BJ (cell line): Measurements from ENCODE around the gene GPX4. TPM values are rescaled to one million over a fixed set of nuclear protein-coding genes. Genes with fewer than 3 reads are reported as not detected.

Experiments used
- CTCF ChIA-PET: fragments of 350-600 bp; formaldehyde crosslinking; extraction: SDS; loops from one replicate; lab custom pipeline; 2021; ENCODE audit warnings: antibody characterized with exemption, inconsistent platforms; lab: Yijun Ruan, JAX
- POLR2A ChIA-PET: fragments of 300-600 bp; sonication (Branson Sonifier 250); formaldehyde crosslinking; extraction: SDS; loops from one replicate; lab custom pipeline; 2021; ENCODE audit warnings: antibody characterized with exemption; lab: Charles Lee
- DNase-seq: peaks from one replicate; pipeline ENCODE4 v3.0.0-alpha.2; 2011; ENCODE audit warnings: low read depth
- H3K27me3 ChIP-seq: 2 replicates; pipeline ENCODE4 v1.6.0; 2011; ENCODE audit warnings: low read length; ENCODE audit not compliant: control insufficient read depth, insufficient read depth
- H3K36me3 ChIP-seq: 2 replicates; pipeline ENCODE4 v1.5.1; 2011; ENCODE audit warnings: low read length; ENCODE audit not compliant: control insufficient read depth, insufficient read depth
- H3K4me3 ChIP-seq: 2 replicates; pipeline ENCODE4 v1.5.1; 2011; ENCODE audit warnings: low read depth, mild to moderate bottlenecking, control low read depth, low read length
- CTCF ChIP-seq: IDR thresholded peaks from 2 replicates; pipeline ENCODE4 v1.5.1; 2011; ENCODE audit warnings: low read depth, mild to moderate bottlenecking, control low read depth, inconsistent platforms, low read length, moderate library complexity; ENCODE audit not compliant: insufficient read depth
- polyA plus RNA-seq: library from polyadenylated mRNA; depleted of rRNA; stranded (reverse); fragments of >200 nt; gene quantifications from 2 replicates; pipeline ENCODE4 v1.2.3, GENCODE V29; 2011

The GPX4 gene
- polyA plus RNA-seq, 1 experiment, result 626 TPM

- Histone ChIP-seq H3K36me3 (peaks cover 22% of the 10 kb centered on the region), H3K27me3 (no peaks in the 10 kb centered on the region), H3K4me3 (no peak overlapping the region)
- ChIA-PET POLR2A (no interaction called here), CTCF (no interaction called here)
- no peak for DNase-seq
- TF ChIP-seq CTCF, result no peak
Measured at GRCh38 chr19:1085676-1086442, 17.9 kb upstream of the GPX4 start.

GRCh38 chr19:1086613-1087012 is 17.2 kb upstream of the GPX4 start:
- ChIA-PET CTCF (interaction anchor here (0.7 kb wide), 1 partner anchor 180 kb away, joined by 3 read pairs; no protein-coding TSS in a partner anchor), POLR2A (no interaction called here)
- no peak for TF ChIP-seq CTCF
- DNase-seq, result no peak
- H3K36me3 ChIP-seq, result peaks cover 26% of the 10 kb centered on the region
- H3K27me3 ChIP-seq, result no peaks in the 10 kb centered on the region
- no peak overlapping the region for H3K4me3 ChIP-seq

- TF ChIP-seq CTCF, result no peak
- POLR2A ChIA-PET, result interaction anchor here (0.5 kb wide), 1 partner anchor 10 kb away, joined by 5 read pairs; no protein-coding TSS in a partner anchor
- no peak overlapping the region for H3K4me3 ChIP-seq
- no peak for DNase-seq
- CTCF ChIA-PET, result interaction anchor here (1.3 kb wide), 1 partner anchor 23 kb away, joined by 4 read pairs; no protein-coding TSS in a partner anchor
- no peaks in the 10 kb centered on the region for H3K27me3 ChIP-seq
- peaks cover 32% of the 10 kb centered on the region for H3K36me3 ChIP-seq
Measured at GRCh38 chr19:1087813-1088415, 15.9 kb upstream of the GPX4 start.

GRCh38 chr19:1088416-1089010 is 15.3 kb upstream of the GPX4 start:
- no peak for DNase-seq
- Histone ChIP-seq H3K36me3 (peaks cover 32% of the 10 kb centered on the region), H3K4me3 (no peak overlapping the region), H3K27me3 (no peaks in the 10 kb centered on the region)
- ChIA-PET POLR2A (interaction anchor here (0.5 kb wide), 1 partner anchor 11 kb away, joined by 5 read pairs; no protein-coding TSS in a partner anchor), CTCF (interaction anchor here (1.3 kb wide), 1 partner anchor 24 kb away, joined by 4 read pairs; no protein-coding TSS in a partner anchor)
- TF ChIP-seq CTCF, result no peak

- no peak for TF ChIP-seq CTCF
- POLR2A ChIA-PET, result interaction anchor here (0.7 kb wide), 1 partner anchor 180 kb away, joined by 3 read pairs; no protein-coding TSS in a partner anchor
Measured at GRCh38 chr19:1089126-1089771, 14.5 kb upstream of the GPX4 start.

More at GRCh38 chr19:1089126-1089771, 14.5 kb upstream of the GPX4 start:
- CTCF ChIA-PET, result interaction anchor here (1.1 to 1.3 kb wide), 2 partner anchors 12 to 25 kb away, joined by 3 to 4 read pairs; no protein-coding TSS in a partner anchor
- Histone ChIP-seq H3K36me3 (peaks cover 34% of the 10 kb centered on the region), H3K27me3 (no peaks in the 10 kb centered on the region), H3K4me3 (no peak overlapping the region)
- no peak for DNase-seq
